Neural cell (in vitro differentiated cells): ENCODE results near the gene ZNF562.

Source experiments
- POLR2AphosphoS5 ChIP-seq: IDR thresholded peaks from 2 replicates; pipeline ENCODE4 v1.6.1; 2012
- TF ChIP-seq, protein P1 (sequence below): fragments of 450-650 bp; IDR thresholded peaks from 2 replicates; pipeline ENCODE4 v1.5.1; 2014; ENCODE audit warnings: antibody characterized with exemption, mild to moderate bottlenecking, moderate library complexity; ENCODE audit not compliant: poor library complexity, severe bottlenecking

DNA sequence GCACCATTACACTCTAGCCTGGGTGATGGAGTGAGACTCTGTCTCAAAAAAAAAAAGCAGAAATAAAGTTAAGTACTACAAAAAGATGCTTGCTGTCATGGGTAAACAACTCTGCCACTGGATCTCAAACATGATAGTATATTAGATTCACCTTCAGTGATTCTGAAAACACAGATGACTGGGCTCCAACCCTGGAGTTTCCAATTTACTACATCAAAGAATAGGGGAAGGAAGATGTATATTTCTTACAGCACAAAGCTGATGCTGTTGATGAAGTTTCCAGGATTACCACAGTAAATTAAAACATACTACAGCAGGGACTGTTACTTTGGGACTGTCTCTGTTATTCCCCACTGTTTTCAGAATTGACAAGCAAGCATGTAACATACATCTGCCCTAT, 59.1 kb downstream of the ZNF562 start:
- TF ChIP-seq, protein P1, sequence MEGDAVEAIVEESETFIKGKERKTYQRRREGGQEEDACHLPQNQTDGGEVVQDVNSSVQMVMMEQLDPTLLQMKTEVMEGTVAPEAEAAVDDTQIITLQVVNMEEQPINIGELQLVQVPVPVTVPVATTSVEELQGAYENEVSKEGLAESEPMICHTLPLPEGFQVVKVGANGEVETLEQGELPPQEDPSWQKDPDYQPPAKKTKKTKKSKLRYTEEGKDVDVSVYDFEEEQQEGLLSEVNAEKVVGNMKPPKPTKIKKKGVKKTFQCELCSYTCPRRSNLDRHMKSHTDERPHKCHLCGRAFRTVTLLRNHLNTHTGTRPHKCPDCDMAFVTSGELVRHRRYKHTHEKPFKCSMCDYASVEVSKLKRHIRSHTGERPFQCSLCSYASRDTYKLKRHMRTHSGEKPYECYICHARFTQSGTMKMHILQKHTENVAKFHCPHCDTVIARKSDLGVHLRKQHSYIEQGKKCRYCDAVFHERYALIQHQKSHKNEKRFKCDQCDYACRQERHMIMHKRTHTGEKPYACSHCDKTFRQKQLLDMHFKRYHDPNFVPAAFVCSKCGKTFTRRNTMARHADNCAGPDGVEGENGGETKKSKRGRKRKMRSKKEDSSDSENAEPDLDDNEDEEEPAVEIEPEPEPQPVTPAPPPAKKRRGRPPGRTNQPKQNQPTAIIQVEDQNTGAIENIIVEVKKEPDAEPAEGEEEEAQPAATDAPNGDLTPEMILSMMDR = no peak
- TF ChIP-seq POLR2AphosphoS5 = no peak
